Measurements from ENCODE around the gene CNOT6.
"Not testable (repeated sequence)": the region's sequence is repeated elsewhere in the genome, so short reads cannot be mapped to it uniquely, and the experiment has no call there.

The CNOT6 gene

GRCh38 chr5:180521591-180521990 is 27.4 kb downstream of the CNOT6 start:
- no peak for DNase-seq

- DNase-seq: no peak
These were observed 28.2 kb downstream of the CNOT6 start for GRCh38 chr5:180522330-180522729.

GRCh38 chr5:180523629-180524466 is 29.7 kb downstream of the CNOT6 start:
- DNase-seq: no peak

- DNase-seq: no peak
These were observed 31.2 kb downstream of the CNOT6 start for GRCh38 chr5:180525399-180525798.

GRCh38 chr5:180526269-180526668 is 32.1 kb downstream of the CNOT6 start:
- no peak for DNase-seq

- no peak for DNase-seq
These were observed 33.5 kb downstream of the CNOT6 start for GRCh38 chr5:180527659-180528058.

GRCh38 chr5:180531036-180531585 is 36.9 kb downstream of the CNOT6 start:
- DNase-seq: not testable (repeated sequence)

GRCh38 chr5:180532268-180532667 is 38.1 kb downstream of the CNOT6 start:
- DNase-seq: no peak

GRCh38 chr5:180533845-180534244 is 39.7 kb downstream of the CNOT6 start:
- DNase-seq: no peak

- DNase-seq: no peak
These were observed 41.4 kb downstream of the CNOT6 start for GRCh38 chr5:180535573-180535972.

GRCh38 chr5:180540050-180540694 is 46.0 kb downstream of the CNOT6 start:
- DNase-seq: no peak

- no peak for DNase-seq
These were observed 47.5 kb downstream of the CNOT6 start for GRCh38 chr5:180541710-180542109.

- DNase-seq: no peak
These were observed 51.1 kb downstream of the CNOT6 start for GRCh38 chr5:180545248-180545647.

- no peak for DNase-seq
These were observed 54.4 kb downstream of the CNOT6 start for GRCh38 chr5:180548563-180548962.

- DNase-seq: no peak
These were observed 59.4 kb downstream of the CNOT6 start for GRCh38 chr5:180553530-180553929.

- DNase-seq: no peak
These were observed 61.2 kb downstream of the CNOT6 start for GRCh38 chr5:180555168-180555921.

GRCh38 chr5:180557217-180557809 is 63.1 kb downstream of the CNOT6 start:
- no peak for DNase-seq

- DNase-seq: no peak
These were observed 64.1 kb downstream of the CNOT6 start for GRCh38 chr5:180558232-180558631.

GRCh38 chr5:180563994-180564393 is 69.8 kb downstream of the CNOT6 start:
- DNase-seq: no peak

- no peak for DNase-seq
These were observed 74.7 kb downstream of the CNOT6 start for GRCh38 chr5:180568914-180569313.

GRCh38 chr5:180575571-180575970 is 81.4 kb downstream of the CNOT6 start:
- DNase-seq: no peak

- no peak for DNase-seq
These were observed 86.5 kb downstream of the CNOT6 start for GRCh38 chr5:180580681-180581080.

- no peak for DNase-seq
These were observed 89.6 kb downstream of the CNOT6 start for GRCh38 chr5:180583738-180584137.
